ENCODE data around the gene TFB2M.

- TF ChIP-seq CTCF (IDR thresholded peaks at IDR 0.05), result no peak
- no peak for TF ChIP-seq ZFX (IDR thresholded peaks at IDR 0.05; ENCODE audit: borderline replicate concordance)
These were observed 322 bp downstream of the TFB2M start for GRCh38 chr1:246565751-246566127.

Measured in 22Rv1 (cell line).